Measurements from ENCODE around the gene HIGD1A. TPM values are rescaled to one million over a fixed set of nuclear protein-coding genes. Genes with fewer than 3 reads are reported as not detected.
A peak's percentile ranks its signal among the peaks of the same experiment; 100 is the strongest.

The HIGD1A gene
- total RNA-seq, result 130 and 184 TPM in 2 replicates

DNA sequence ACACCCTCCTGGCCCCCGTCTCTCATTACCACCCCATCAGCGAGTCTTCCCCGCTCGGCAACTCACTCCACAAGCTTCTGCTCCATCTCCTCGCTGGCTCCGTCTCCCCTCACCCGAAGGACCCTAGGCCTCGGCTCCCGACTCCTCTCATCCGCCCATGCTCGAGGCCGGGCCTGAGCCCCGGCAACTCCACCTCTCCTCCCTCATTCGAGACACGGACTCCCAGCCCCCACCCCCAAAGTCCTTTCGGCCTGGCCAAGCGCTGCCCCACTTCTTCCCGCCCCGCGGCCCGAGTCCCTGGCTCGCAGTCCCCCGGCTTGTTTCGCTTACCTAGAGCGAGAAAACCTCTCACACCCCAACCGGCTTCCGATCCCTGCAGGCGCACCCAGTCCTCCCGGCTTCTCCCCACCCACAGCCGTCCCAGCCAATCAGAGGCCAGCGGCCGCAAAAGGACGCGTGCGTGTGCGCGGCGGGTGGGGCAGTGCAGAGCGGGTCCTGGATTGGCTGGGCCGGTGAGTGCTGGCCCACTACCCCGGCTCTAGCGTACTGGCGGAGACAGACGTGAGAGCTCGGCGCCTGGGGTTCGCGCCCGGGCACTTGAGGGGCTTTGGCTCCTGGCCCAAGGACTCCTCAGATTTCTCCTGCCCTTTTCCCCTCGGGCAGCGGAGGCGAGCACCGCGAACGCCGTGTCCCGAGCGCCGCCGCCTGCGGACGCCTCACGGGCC is at the start of gene HIGD1A:
HIGD1A (minus strand) TSS at position 385 of the 725 bp plus-strand sequence. CDS start 10,237 bp downstream, outside the sequence.
- peak; percentile 96 for DNase-seq (ENCODE audit: low read depth)
- TF ChIP-seq, protein P1, sequence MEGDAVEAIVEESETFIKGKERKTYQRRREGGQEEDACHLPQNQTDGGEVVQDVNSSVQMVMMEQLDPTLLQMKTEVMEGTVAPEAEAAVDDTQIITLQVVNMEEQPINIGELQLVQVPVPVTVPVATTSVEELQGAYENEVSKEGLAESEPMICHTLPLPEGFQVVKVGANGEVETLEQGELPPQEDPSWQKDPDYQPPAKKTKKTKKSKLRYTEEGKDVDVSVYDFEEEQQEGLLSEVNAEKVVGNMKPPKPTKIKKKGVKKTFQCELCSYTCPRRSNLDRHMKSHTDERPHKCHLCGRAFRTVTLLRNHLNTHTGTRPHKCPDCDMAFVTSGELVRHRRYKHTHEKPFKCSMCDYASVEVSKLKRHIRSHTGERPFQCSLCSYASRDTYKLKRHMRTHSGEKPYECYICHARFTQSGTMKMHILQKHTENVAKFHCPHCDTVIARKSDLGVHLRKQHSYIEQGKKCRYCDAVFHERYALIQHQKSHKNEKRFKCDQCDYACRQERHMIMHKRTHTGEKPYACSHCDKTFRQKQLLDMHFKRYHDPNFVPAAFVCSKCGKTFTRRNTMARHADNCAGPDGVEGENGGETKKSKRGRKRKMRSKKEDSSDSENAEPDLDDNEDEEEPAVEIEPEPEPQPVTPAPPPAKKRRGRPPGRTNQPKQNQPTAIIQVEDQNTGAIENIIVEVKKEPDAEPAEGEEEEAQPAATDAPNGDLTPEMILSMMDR (IDR thresholded peaks at IDR 0.05; ENCODE audit: insufficient read depth, low read depth, low read length), result no peak
- H3K4me3 ChIP-seq (ENCODE audit: low read depth, low read length), result peak within 1 kb of the TSS; percentile 68

DNA sequence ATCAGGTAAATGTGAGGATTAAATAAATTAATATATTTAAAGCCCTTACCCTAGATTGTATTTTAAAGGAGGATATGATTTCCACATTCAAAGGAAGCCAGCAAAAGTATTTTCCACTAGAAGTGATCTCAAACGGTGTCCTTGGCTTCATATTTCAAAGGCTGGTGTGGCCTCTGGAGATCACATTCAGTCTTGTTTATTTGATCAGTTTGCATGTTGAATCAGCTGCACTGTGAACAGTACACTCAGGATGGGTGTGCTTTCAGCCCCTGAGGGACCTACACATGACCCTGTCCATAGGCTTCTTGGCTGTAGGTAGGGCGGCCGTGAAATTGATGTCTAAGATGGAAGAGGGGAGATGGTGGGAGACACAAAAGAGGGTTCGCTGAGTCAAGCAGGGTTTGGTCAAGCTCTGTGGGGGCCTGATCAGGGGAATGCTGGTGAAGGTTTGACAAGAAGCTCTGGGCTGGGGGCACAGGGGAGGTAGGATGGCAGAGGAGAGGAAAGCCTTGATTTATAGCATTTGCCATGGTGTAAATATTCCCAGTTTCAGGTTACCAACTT is 49.5 kb upstream of the HIGD1A start:
- DNase-seq (ENCODE audit: low read depth), result no peak
- no peak overlapping the region for H3K4me3 ChIP-seq (ENCODE audit: low read depth, low read length)
- TF ChIP-seq, protein P1 (IDR thresholded peaks at IDR 0.05; ENCODE audit: insufficient read depth, low read depth, low read length), result no peak

DNA sequence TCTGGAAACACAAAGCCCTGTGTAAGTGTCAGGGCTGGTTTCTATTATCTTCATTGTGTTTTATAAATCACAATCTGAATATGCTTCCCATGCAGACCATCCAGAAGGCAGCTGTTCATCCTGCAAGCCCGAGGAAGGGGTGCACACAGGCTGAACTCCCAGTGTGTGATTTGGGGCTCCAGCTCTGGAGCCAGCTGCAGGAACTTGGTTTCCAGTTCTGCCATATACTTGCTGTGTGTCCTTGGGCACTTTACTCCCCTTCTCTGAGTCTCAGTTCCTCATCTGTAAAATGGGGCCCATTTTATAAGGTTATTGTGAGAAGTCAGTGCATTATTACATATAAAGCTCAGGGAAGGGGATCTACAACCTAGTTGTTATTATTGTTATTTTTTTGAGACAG is 48.8 kb upstream of the HIGD1A start:
- TF ChIP-seq, protein P1 (IDR thresholded peaks at IDR 0.05; ENCODE audit: insufficient read depth, low read depth, low read length), result no peak
- no peak for DNase-seq (ENCODE audit: low read depth)
- no peak overlapping the region for H3K4me3 ChIP-seq (ENCODE audit: low read depth, low read length)

DNA sequence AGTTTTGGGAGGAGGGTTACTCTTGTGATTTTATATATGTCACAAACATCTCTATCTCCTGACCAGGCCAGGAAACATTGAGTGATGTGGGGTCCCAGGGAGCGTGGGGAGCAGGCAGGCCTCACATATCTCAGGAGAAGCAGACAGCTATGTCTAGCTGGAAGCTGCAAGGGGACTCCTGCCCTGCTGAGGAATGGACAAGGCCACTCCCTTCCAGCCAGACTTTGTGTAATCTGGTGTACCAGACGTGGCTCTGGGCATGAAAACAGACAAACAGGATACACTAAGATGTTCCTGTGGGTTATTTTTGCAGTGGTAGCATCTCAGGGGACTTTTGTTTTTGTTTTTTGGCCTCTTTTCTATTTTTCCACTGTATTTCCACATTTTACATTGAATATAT is 48.2 kb upstream of the HIGD1A start:
- TF ChIP-seq, protein P1 (IDR thresholded peaks at IDR 0.05; ENCODE audit: insufficient read depth, low read depth, low read length), result no peak
- DNase-seq (ENCODE audit: low read depth), result no peak
- no peak overlapping the region for H3K4me3 ChIP-seq (ENCODE audit: low read depth, low read length)

DNA sequence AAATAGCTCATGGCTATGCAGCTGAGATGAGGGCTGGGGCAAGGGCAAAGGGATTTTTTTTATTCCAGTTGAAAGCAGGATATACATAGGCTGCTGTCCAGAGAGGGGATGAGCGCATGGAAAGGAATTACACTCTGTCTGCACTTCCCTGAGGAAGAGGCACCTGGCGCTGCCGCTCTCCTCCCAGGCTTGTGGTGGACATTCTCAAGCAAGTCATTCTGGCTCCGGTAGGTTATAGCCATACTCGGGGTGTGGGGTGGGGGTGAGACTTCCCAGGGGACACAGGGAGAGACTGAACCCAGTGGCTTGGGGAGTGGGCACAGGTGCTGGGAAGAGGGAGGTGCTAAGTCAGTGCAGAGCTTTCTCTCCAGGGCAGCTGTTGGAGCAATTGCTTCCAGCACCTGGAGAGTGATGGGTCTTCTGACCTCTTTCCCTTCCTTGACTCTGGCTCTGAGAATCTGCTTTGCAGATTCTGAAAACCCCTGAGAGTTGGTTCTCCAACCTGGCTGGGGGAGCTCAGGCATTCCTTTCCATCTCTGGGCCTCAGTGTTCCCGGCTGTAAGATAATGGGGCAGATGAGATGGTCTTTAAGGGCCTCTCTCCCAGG is 47.0 kb upstream of the HIGD1A start:
- DNase-seq (ENCODE audit: low read depth), result no peak
- TF ChIP-seq, protein P1 (IDR thresholded peaks at IDR 0.05; ENCODE audit: insufficient read depth, low read depth, low read length), result no peak
- no peak overlapping the region for H3K4me3 ChIP-seq (ENCODE audit: low read depth, low read length)

DNA sequence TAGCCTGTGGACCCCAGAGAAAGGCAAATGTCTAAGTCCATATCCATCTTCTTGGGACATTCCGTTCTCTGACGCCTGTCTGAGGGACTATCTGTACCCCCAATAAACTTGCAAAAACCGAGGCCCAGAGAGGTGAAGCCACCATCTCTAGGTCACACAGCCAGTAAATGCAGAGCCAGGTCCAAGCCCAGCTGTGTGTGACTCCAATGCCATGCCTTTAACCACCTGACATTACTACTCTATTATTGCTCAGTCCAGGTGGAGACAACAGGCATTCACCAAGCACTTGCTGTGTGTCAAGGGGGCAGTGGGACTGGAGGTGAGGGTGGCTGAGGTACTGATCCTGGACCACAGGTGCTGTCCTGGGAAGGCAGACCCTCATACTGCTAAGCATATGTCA is 46.0 kb upstream of the HIGD1A start:
- TF ChIP-seq, protein P1 (IDR thresholded peaks at IDR 0.05; ENCODE audit: insufficient read depth, low read depth, low read length), result no peak
- no peak overlapping the region for H3K4me3 ChIP-seq (ENCODE audit: low read depth, low read length)
- no peak for DNase-seq (ENCODE audit: low read depth)

Measured in fibroblast of villous mesenchyme (primary cell).